GM21723 (cell line): Measurements from ENCODE around the gene ANKRD11.
"Not testable (repeated sequence)": the region's sequence is repeated elsewhere in the genome, so short reads cannot be mapped to it uniquely, and the experiment has no call there.

Experiments
- ATAC-seq: cut with Tn5 transposase; IDR thresholded peaks from one replicate; pipeline ENCODE4 v1.9.1; 2021; ENCODE audit warnings: mild to moderate bottlenecking, moderate library complexity; ENCODE audit not compliant: unreplicated experiment

The ANKRD11 gene

DNA sequence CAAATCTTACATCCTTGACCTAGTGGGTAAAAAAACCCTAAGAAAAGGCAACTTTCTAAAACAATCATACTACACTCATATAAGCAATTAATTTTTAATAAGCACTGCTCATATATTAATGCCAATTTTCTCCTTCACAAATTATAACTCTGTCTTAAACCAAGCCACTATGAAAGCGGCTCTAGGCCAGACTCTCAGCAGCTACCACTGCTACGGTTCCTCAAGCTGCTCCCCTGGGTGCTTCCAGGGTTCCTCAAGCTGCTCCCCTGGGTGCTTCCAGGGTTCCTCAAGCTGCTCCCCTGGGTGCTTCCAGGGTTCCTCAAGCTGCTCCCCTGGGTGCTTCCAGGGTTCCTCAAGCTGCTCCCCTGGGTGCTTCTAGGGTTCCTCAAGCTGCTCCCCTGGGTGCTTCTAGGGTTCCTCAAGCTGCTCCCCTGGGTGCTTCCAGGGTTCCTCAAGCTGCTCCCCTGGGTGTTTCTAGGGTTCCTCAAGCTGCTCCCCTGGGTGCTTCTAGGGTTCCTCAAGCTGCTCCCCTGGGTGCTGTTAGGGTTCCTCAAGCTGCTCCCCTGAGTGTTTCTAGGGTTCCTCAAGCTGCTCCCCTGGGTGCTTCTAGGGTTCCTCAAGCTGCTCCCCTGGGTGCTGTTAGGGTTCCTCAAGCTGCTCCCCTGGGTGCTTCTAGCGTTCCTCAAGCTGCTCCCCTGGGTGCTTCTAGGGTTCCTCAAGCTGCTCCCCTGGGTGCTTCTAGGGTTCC, 35.8 kb downstream of the ANKRD11 start:
- ATAC-seq: not testable (repeated sequence)

DNA sequence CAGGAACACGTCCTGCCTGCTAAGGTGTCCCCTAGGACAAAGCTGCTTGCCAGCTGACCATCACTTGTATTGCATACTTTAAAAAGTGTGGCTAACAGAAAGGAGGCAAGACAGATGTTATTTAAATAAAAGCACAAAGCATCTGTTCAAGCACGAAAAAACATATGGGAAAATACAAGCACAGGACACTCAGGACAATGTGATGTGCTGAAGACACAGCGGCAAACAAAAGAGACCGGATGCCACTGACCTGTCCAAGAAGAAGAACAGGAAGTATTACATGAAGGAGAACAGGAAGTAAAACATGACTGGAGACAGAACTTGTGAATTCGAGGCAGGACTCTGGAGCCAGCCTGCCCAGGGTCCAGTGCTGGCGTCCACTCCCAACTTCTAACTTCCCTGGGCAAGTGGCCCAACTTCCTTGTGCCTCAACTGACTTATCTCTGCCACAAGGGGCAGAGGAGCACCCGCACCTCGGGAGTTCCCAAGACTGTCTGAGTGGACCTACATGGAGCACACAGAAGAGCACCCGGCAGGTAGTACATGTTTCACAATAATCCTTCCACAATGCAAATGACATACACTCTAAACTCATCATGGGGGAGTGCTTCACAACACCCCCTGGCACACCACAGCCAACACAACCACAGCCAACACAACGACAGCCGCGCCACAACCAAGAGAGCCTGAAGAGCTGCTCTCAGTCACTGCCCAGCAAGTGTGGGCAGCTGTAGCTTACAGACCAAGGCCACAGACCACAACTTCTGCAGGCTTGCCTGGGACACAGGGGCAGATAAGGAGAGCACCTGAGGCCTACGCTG, 36.6 kb downstream of the ANKRD11 start:
- ATAC-seq: no peak

DNA sequence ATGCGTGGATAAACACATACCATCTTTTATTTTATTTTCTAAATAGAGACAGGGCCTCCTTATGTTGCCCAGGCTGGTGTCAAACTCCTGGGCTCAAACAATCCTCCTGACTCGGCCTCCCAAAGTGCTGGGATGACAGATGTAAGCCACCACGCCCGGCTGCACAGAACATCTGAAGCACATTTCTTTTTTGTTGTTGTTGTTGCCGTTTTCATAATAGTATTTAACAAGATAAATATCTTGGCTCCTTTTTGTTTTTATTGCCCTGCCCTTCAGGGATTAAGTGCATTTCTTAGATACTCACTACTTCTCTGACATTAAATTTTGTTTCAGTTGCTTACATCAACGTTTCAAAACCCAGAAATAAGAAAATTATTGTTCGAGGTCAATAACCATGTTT, 37.4 kb downstream of the ANKRD11 start:
- ATAC-seq: no peak

DNA sequence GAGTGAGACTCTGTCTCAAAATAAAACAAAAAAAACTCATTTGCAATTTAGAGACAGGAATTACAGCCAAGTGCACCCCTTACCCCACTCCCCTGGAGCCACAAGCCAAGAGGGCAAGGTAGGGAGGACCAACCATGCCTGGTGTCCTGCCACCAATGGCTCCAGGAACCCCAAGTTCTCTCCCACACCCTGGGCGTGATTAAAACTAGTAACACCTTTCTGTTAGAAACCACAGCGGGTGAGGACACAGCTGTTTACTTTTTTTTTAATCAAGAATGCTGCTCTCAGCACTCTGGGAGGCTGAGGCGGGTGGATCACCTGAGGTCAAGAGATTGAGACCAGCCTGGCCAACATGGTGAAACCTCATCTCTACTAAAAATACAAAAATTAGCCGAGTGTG, 38.1 kb downstream of the ANKRD11 start:
- no peak for ATAC-seq

DNA sequence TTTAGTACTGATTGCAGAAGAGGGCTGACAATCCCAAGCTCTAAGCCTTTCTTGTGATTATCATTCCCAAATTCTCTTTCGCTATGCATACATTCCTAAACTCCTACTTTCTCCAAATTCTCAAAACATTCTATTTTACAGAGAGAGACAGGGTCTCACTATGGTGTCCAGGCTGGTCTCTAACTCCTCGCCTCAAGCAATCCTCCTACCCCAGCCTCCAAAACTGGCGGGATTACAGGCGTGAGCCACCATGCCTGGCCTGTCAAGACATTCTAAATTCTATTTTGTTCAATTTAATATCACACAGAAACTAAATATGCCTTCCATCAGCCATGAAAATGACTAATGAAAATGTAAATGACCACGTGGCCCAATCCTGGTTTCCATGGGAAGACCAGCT, 39.8 kb downstream of the ANKRD11 start:
- no peak for ATAC-seq

DNA sequence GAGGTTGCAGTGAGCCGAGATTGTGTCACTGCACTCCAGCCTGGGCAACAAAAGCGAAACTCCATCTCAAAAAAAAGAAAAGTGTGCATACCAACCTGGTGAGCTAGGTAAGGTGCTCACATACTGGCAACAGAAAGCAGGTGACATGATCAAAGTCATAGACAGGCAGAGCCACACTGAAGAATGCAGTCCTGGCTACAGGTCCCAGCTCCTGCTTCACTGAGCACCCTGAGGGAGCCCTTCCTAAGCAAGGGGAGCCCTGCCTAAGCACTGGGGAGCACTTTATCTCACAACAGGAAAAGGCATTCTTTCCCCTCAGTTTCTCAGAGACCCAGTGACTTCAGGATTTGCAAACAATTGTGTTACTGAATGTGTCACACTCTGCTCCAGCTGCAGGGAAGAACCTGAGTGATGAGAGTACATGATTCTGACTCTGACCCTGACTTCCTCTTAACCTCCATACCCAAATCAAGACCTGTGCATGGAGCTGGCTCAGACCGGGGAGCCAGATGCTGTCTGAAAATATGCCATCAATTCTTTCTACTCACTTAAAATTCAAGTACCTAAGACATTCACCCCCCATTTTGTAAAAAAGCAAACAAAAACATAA, 40.5 kb downstream of the ANKRD11 start:
- no peak for ATAC-seq

DNA sequence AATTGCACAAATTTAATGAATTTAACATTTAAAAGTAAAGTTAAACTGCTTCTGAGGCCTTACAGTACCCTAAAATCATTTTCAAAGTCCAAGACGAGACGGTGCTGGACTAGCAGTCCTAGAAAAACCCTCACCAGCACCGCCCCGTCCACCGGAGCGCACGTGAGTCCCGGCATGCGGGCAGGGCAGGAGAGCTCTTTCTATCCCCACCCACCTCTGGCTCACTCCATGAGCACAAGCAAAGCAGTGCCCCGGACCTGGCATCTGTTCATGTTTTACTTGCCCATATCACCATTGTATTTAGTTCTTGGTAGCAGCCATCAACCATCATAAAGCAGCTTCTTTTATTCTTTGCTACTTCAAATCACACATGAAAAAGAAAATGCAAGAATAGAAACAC, 41.7 kb downstream of the ANKRD11 start:
- ATAC-seq: no peak

DNA sequence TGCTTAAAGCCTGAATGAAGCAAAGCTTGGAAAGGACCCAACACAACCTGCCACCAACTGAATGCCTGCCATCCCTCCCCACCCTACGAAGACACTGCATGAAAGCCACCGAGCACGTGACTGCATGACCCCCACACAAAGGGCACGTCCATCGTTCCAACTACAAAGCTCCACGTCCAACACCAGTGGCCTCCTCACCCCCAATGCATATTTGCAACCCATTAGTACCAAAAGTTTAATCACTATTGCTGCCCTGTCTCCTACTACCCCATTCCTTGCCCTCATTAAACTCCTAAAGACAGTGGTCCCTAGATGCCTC, 43.4 kb downstream of the ANKRD11 start:
- no peak for ATAC-seq

DNA sequence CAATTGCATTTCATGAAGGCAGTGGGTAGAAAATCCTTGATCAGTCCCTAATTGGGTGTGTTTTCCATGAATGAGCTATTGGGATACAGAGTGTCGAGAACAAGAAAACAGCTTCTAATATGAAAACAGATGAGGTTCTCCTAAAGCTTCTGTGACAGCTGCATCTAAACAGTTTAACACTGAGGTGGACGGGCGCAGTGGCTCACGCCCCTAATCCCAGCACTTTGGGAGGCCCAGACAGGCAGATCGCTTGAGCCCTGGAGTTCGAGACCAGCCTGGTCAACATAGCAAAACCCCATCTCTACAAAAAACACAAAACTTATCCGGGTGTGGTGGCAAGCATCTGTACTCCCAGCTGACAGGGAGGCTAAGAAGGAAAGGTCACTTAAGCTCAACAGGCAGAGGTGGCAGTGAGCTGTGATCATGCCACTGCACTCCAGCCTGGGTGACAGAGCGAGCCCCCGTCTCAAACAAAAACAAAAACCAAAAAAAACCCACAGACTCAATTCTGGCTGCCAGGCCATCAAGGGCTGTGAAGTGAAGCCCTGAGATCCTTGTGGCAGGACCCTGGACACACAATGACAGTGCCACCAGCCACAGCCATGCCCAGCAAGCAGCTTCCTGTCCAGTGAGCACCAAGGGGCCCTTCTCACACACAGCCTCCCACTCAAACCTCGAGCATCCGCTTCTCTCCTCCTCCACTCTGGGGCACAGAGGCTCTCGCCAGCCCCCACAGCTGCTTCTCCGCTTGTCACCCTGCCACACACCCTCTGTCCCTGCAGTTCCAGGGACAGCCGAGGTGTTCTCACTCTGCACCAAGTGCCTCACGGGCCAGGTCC, 44.0 kb downstream of the ANKRD11 start:
- no peak for ATAC-seq

DNA sequence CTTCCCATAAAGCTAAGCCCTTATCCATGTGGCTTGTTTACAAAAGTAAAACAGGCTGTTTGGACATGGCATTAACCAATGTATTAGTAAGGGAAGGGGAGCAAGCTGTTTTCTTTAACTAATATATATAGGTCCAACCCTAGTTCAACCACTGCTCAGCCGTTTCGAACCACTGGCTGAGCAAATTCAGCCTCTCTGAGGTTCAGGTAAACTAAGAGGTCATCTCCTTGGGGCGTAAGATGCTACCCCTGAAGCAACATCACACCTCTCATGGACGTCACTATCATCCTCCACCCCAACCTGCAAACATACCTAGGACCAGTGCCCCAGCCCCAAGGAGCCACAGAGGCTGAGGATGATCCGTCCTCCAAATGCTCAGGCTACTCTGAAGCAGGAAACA, 45.2 kb downstream of the ANKRD11 start:
- ATAC-seq: no peak

DNA sequence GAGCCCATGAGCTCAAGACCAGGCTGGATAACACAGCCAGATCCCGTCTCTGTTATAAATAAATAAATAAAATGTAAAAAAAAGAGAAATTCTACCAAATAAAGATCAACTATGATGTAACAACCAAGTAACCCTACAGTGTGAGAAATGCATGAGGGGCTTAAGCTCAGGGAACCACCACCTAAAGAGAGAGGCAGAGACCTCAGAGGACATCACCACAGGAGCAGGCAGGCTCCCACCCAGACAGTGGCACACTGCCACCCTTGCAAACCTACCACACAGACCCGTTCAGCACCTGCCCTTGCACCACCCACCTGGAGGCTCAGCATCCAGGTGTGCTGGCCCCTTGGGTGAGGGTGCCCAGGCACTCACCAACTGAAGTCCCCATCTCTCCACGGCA, 45.6 kb downstream of the ANKRD11 start:
- no peak for ATAC-seq

DNA sequence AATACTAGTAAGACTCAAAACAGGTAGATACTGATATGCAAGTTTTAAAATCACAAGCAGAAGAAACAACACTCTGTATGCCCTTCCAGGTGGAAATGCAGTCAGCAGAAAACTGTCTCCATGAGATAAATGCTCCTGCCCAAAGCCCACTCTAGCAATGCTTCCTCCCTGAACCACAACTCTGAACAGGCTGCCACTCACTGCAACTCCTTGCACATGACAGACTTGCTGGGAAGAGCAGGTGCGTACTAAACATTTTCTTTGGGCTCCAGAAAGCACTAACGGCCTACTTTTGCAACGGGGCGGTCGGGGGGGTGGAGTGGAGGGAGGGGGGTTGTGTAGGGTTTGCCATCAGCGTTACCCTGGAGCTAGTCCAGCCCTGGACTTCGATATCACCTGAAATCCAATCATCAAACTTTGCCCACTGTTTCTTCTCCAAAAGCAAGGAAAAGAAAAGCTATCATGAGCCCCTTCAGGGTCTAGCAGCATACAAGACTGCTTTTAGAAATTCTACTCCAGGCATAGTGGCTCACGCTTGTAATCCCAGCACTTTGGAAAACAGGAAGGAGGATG, 46.1 kb downstream of the ANKRD11 start:
- ATAC-seq: no peak

DNA sequence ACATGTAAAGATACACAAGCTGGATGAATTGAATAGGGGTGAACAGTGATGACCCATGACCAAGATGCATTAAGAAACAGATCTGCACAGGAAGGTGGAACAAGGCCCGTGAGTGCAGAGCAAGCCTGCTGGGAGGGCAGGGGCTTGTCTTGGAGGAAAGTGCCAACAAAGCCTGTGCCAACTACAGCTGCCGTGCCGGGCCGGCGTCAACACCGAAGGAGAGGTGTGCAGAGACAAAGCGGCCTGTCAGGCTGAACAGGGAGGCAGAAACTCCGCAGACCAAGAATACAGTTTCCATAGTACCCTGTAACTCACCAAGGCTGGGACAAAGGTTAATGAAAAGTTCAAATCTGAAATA, 46.7 kb downstream of the ANKRD11 start:
- ATAC-seq: no peak

DNA sequence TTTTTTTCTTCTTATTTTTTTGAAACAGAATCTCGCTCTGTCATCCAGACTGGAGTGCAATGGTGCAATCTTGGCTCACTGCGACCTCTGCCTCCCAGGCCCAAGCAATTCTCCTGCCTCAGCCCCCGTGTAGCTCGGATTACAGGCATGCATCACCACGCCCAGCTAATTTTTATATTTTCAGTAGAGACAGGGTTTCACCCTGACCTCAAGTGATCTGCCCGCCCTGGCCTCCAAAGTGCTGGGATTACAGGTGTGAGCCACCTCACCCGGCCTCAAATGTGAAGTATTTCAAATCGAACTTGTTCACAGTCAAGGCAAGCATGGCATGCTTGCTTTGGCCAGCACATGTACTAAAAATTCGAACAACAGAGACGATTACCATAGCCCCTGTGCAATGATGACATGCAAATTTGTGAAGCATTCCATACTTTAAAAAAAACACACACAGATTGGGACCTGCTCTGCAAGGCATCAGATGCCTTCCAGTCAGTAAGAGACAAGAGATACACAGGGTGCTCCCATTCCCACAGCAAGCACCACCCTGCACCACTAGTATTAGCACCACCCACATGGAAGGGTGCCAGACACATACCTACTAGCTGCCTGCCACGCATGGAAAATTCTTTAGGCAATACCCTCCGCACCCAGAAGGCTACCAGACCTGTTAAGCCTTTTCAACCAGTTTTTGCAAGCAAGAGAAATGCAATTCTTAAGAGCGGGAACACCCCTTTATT, 47.2 kb downstream of the ANKRD11 start:
- ATAC-seq: no peak

DNA sequence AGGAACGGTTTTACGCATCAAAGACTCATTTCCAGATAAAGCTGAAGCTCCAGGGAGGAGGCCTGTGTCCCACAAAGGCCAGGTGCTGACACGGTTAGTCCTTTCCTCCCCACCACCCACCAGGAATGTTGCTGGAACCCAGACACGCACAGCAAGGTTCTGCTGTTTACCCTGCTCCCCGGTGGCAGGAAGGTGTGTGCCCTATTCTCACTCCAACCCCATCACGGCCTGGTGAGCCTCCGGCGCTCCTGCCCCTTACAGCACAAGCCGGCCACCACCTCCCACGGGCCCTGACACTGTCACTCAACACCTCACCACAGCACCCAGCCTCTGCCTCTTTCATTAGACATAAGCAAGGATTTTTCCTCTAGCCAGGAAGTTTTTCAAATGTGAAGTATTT, 47.8 kb downstream of the ANKRD11 start:
- no peak for ATAC-seq

DNA sequence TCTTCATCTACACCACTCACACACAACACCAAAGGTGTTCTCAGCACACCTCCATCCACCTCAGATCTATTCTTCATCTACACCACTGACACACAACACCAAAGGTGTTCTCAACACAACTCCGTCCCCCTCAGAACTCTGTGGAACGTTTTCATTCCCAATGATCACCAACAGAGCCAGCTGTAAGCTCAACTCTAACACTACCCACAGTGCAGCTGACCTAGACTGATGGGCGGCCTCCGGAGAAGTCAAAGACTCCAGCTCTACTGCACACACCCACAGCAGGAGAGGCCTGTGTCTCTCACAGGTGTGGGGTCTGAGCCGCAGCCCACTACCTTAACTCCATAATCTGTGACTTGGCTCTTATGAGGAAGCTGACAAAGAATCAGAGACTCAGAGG, 50.7 kb downstream of the ANKRD11 start:
- no peak for ATAC-seq

DNA sequence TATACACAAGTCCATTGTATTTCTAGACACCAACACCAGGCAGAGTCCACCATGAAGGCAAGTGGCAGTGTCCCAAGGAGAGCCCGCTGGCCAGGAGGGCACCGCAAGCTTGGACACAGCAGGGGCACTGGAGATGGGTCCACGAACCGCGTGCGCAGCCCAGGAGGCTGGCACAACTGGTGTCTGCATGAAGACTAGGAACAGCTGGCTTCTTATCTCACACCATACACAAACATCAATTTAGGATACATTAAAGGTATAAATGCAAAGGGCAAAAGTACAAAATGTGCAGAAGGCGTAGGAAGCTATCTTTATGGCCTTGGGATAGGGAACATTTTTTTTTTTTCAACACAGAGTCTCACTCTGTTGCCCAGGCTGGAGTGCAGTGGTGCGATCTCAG, 52.4 kb downstream of the ANKRD11 start:
- ATAC-seq: no peak

DNA sequence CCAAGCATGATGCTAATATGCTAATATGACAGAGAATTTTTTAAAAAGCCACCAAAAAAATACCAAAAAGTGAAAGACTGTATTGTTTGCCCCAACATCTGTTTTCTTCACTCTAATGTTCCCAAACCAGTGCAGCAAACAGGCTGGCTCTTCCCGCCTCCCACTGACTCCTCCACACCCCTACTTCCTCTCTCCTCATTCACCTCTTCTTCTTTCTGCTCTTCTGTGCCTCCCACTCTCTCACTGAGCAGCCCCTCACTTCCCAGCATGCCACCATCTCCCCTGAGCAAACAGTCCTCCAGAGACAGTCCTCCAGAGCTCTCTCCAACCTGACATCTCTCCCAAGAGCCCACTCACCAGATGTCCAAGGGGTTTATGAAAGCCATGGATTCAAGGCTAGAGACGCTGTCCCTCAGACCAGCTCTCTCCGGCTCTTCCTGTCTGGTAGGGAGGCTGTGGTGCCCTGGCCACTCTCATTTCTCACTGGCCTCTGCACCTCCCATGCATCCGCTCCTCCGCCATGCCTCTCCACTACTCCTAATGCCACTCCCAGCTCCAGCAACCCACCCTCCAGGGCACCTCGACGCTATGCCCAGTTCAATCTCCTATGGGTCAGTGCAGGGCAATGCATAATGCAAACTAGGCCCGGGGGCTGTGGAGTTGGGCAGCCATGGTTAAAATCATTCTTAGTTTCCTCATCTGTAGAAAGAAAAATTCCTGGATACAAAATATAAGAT, 52.9 kb downstream of the ANKRD11 start:
- ATAC-seq: no peak

DNA sequence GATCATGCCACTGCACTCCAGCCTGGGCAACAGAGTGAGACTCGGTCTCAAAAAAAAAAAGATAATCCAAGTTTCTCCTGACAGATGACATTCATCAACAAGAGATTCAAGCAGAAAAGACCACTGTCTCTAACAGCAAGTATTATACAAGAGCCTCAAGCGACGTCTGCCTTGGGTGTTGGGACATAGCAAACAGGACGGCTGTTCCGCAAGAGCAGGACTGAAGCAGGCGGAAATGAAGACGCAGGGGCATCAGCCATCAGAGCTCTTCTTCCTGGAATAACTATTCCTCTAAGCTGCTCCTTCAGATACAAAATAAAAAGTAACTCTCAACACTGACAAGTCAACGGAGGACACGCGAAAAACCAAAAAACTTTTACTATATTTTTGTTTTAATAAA, 54.0 kb downstream of the ANKRD11 start:
- no peak for ATAC-seq

DNA sequence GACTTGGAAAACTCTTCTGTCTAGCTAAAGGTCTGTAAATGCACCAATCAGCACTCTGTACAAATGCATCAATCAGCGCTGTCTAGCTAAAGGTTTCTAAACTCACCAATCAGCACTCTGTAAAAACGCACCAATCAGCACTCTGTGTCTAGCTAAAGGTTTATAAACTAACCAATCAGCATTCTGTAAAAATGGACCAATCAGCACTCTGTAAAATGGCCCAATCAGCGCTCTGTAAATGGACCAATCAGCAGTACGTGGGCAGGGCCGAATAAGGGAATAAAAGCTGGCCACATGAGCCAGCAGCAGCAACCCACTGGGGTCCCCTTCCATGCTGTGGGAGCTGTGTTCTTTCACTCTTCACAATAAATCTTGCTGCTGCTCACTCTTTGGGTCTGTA, 55.3 kb downstream of the ANKRD11 start:
- ATAC-seq: not testable (repeated sequence)
